ENCODE measurements around the gene FRMD4A. TPM values are rescaled to one million over a fixed set of nuclear protein-coding genes. Genes with fewer than 3 reads are reported as not detected.

The FRMD4A gene
- polyA plus RNA-seq, 1 donor (not counting 4 experiments of a cell fraction or from before 2014, with no cell fraction given) = 12.9 TPM

GRCh38 chr10:13608246-13608853 is 722.4 kb downstream of the FRMD4A start:
- DNase-seq (ENCODE audit: low read depth, low spot score) (no peak), FAIRE-seq (no peak)
- Histone ChIP-seq H3K4me1 (ENCODE audit: control insufficient read depth, extremely low read depth, insufficient read depth, low read length) (no peaks in the 10 kb centered on the region), H3K9ac (ENCODE audit: control insufficient read depth, extremely low read depth, insufficient read depth, low read length) (no peak overlapping the region), H3K4me3 (ENCODE audit: control insufficient read depth in 2 of 3, extremely low read depth in 1 of 3, insufficient read depth in 2 of 3, low read depth in 1 of 3, low read length in 3 of 3) (no peak overlapping the region), H3K27ac (ENCODE audit: control insufficient read depth, insufficient read depth, low read length) (no peak overlapping the region), H3K9me3 (ENCODE audit: control insufficient read depth, low read depth, low read length) (no peaks in the 10 kb centered on the region), H3K4me2 (ENCODE audit: control insufficient read depth, extremely low read depth, insufficient read depth, low read depth, low read length) (no peak overlapping the region), H3K9me1 (ENCODE audit: control insufficient read depth, extremely low read depth, insufficient read depth, low read length) (no peaks in the 10 kb centered on the region), H3K27me3 (ENCODE audit: control insufficient read depth, extremely low read depth, insufficient read depth, low read length) (no peaks in the 10 kb centered on the region), H4K20me1 (ENCODE audit: control insufficient read depth, extremely low read depth, insufficient read depth, low read length) (no peaks in the 10 kb centered on the region), H2AFZ (ENCODE audit: control insufficient read depth, low read length) (no peak overlapping the region), H3K79me2 (ENCODE audit: control insufficient read depth, insufficient read depth, low read length) (no peaks in the 10 kb centered on the region), H3K36me3 (ENCODE audit: control insufficient read depth in 2 of 2, extremely low read depth in 1 of 2, insufficient read depth in 2 of 2, low read length in 2 of 2) (peaks cover 8 to 9% of the 10 kb centered on the region in 2 experiments)
- dilution Hi-C loops (cut with MboI; ENCODE audit: extremely low pct_ligation_motif_present, low sequenced_read_pairs) = no loop called here
- TF ChIP-seq EZH2 (IDR thresholded peaks at IDR 0.05; ENCODE audit: low read length) = no peak
- TF ChIP-seq CTCF (optimal IDR thresholded peaks at IDR 0.05 in 1 of 3, IDR thresholded peaks at IDR 0.05 in 1 of 3, conservative IDR thresholded peaks at IDR 0.05 in 1 of 3; ENCODE audit: extremely low read depth in 1 of 3, insufficient read depth in 2 of 3, low read length in 3 of 3) = no peak

- no peak overlapping the region for H3K4me3 ChIP-seq (ENCODE audit: control insufficient read depth in 2 of 3, extremely low read depth in 1 of 3, insufficient read depth in 2 of 3, low read depth in 1 of 3, low read length in 3 of 3)
- H3K9me3 ChIP-seq (ENCODE audit: control insufficient read depth, low read depth, low read length) = no peaks in the 10 kb centered on the region
- H3K27ac ChIP-seq (ENCODE audit: control insufficient read depth, insufficient read depth, low read length) = no peak overlapping the region
- H3K4me1 ChIP-seq (ENCODE audit: control insufficient read depth, extremely low read depth, insufficient read depth, low read length) = no peaks in the 10 kb centered on the region
- no peaks in the 10 kb centered on the region for H3K9me1 ChIP-seq (ENCODE audit: control insufficient read depth, extremely low read depth, insufficient read depth, low read length)
- peaks cover 0 to 7% of the 10 kb centered on the region in 2 experiments for H3K36me3 ChIP-seq (ENCODE audit: control insufficient read depth in 2 of 2, extremely low read depth in 1 of 2, insufficient read depth in 2 of 2, low read length in 2 of 2)
- no peak overlapping the region for H2AFZ ChIP-seq (ENCODE audit: control insufficient read depth, low read length)
- DNase-seq (ENCODE audit: low read depth, low spot score) = no peak
- no peaks in the 10 kb centered on the region for H3K27me3 ChIP-seq (ENCODE audit: control insufficient read depth, extremely low read depth, insufficient read depth, low read length)
- no peak overlapping the region for H3K4me2 ChIP-seq (ENCODE audit: control insufficient read depth, extremely low read depth, insufficient read depth, low read depth, low read length)
- dilution Hi-C loops (cut with MboI; ENCODE audit: extremely low pct_ligation_motif_present, low sequenced_read_pairs) = no loop called here
- no peaks in the 10 kb centered on the region for H3K79me2 ChIP-seq (ENCODE audit: control insufficient read depth, insufficient read depth, low read length)
- no peaks in the 10 kb centered on the region for H4K20me1 ChIP-seq (ENCODE audit: control insufficient read depth, extremely low read depth, insufficient read depth, low read length)
- FAIRE-seq = no peak
- no peak for TF ChIP-seq CTCF (optimal IDR thresholded peaks at IDR 0.05 in 1 of 3, IDR thresholded peaks at IDR 0.05 in 1 of 3, conservative IDR thresholded peaks at IDR 0.05 in 1 of 3; ENCODE audit: extremely low read depth in 1 of 3, insufficient read depth in 2 of 3, low read length in 3 of 3)
- TF ChIP-seq EZH2 (IDR thresholded peaks at IDR 0.05; ENCODE audit: low read length) = no peak
- H3K9ac ChIP-seq (ENCODE audit: control insufficient read depth, extremely low read depth, insufficient read depth, low read length) = no peak overlapping the region
Observed at GRCh38 chr10:13604357-13605040, 726.2 kb downstream of the FRMD4A start.
